Measurements from ENCODE around the gene LSM14B.

LSM14B gene

DNA sequence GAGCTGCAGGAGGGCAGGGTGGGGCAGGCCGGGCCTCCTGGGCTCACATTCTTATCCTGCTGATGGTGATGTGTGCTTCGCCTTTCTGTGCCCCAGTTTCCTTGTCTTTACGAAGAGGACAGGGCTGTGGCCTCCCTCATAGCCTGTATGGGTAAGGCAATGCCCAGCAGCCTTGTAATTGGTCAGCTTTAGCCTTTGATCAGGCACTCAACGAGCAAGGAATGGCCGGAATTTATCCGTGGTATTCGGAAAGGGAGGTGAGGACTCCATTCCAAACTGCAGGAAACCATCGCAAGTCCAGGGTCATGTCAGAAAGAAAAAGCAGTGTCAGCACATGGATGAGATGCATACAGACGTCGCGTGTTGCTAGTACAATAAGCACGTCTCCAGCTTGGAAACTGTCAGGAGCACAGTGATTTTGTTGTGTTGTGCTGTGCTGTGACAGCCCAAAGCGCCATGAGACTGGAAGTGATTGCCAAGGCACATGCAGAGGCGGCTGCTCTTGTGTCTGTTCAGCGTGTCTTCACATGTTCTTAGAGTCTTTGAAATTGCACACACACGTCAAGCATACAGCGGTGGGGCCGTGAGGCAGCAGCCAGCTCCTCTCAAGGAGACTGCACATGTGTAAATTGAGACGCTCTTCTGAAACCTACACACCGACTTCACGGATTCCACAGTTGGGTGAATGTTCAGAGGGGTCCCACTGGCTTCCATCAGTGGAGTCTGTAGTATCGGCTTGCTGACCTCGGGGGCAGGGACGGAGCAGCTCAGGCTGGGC, 27.4 kb downstream of the LSM14B start:
- H2AFZ ChIP-seq (ENCODE audit: low read depth, low read length): no peak overlapping the region
- H3K9ac ChIP-seq (ENCODE audit: low read depth, low read length): no peak overlapping the region
- TF ChIP-seq, protein P1, sequence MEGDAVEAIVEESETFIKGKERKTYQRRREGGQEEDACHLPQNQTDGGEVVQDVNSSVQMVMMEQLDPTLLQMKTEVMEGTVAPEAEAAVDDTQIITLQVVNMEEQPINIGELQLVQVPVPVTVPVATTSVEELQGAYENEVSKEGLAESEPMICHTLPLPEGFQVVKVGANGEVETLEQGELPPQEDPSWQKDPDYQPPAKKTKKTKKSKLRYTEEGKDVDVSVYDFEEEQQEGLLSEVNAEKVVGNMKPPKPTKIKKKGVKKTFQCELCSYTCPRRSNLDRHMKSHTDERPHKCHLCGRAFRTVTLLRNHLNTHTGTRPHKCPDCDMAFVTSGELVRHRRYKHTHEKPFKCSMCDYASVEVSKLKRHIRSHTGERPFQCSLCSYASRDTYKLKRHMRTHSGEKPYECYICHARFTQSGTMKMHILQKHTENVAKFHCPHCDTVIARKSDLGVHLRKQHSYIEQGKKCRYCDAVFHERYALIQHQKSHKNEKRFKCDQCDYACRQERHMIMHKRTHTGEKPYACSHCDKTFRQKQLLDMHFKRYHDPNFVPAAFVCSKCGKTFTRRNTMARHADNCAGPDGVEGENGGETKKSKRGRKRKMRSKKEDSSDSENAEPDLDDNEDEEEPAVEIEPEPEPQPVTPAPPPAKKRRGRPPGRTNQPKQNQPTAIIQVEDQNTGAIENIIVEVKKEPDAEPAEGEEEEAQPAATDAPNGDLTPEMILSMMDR (IDR thresholded peaks at IDR 0.05; ENCODE audit: borderline replicate concordance, extremely low read depth, low read length, poor library complexity, severe bottlenecking): no peak
- TF ChIP-seq EZH2 (IDR thresholded peaks at IDR 0.05; ENCODE audit: borderline replicate concordance, low read depth, low read length, severe bottlenecking): no peak
- H3K4me3 ChIP-seq (ENCODE audit: low read depth in 1 of 2, low read length in 2 of 2): no peak overlapping the region
- H3K4me2 ChIP-seq (ENCODE audit: insufficient read depth, low read length): no peak overlapping the region
- peaks cover 93% of the 10 kb centered on the region for H4K20me1 ChIP-seq (ENCODE audit: insufficient read depth, low read length)
- H3K79me2 ChIP-seq (ENCODE audit: insufficient read depth, low read length): peaks cover 99% of the 10 kb centered on the region
- H3K9me3 ChIP-seq (ENCODE audit: insufficient read depth, low read length, severe bottlenecking): no peaks in the 10 kb centered on the region
- no peak for DNase-seq
- ATAC-seq (ENCODE audit: insufficient read depth, low read depth): no peak
- H3K4me1 ChIP-seq (ENCODE audit: insufficient read depth, low read length): peaks cover 22% of the 10 kb centered on the region
- H3K27me3 ChIP-seq (ENCODE audit: insufficient read depth, low read length, poor library complexity): no peaks in the 10 kb centered on the region
- H3K27ac ChIP-seq (ENCODE audit: low read length): no peak overlapping the region
- peaks cover 49% of the 10 kb centered on the region for H3K36me3 ChIP-seq (ENCODE audit: insufficient read depth, low read length)

DNA sequence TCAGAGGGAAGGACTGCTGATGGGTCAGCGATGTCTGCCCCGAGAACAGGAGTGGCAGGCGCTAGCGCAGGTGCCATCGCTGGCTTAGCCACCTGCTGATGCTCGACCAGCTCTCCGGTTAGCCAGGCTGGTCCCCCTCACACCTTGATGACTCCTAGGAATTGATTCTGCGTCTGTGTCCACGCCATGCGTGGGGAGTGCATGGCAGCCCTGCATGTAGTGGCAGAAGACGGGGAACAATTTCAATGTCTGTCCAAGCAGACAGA, 28.0 kb downstream of the LSM14B start:
- Histone ChIP-seq H2AFZ (ENCODE audit: low read depth, low read length) (no peak overlapping the region), H3K36me3 (ENCODE audit: insufficient read depth, low read length) (peaks cover 46% of the 10 kb centered on the region), H3K9ac (ENCODE audit: low read depth, low read length) (no peak overlapping the region), H3K27ac (ENCODE audit: low read length) (no peak overlapping the region), H3K4me1 (ENCODE audit: insufficient read depth, low read length) (peaks cover 17% of the 10 kb centered on the region), H3K9me3 (ENCODE audit: insufficient read depth, low read length, severe bottlenecking) (no peaks in the 10 kb centered on the region), H3K4me2 (ENCODE audit: insufficient read depth, low read length) (no peak overlapping the region), H3K79me2 (ENCODE audit: insufficient read depth, low read length) (peaks cover 99% of the 10 kb centered on the region), H3K27me3 (ENCODE audit: insufficient read depth, low read length, poor library complexity) (no peaks in the 10 kb centered on the region), H3K4me3 (ENCODE audit: low read depth in 1 of 2, low read length in 2 of 2) (no peak overlapping the region), H4K20me1 (ENCODE audit: insufficient read depth, low read length) (peaks cover 93% of the 10 kb centered on the region)
- DNase-seq: no peak
- no peak for ATAC-seq (ENCODE audit: insufficient read depth, low read depth)
- no peak for TF ChIP-seq EZH2 (IDR thresholded peaks at IDR 0.05; ENCODE audit: borderline replicate concordance, low read depth, low read length, severe bottlenecking)
- TF ChIP-seq, protein P1 (IDR thresholded peaks at IDR 0.05; ENCODE audit: borderline replicate concordance, extremely low read depth, low read length, poor library complexity, severe bottlenecking): no peak

DNA sequence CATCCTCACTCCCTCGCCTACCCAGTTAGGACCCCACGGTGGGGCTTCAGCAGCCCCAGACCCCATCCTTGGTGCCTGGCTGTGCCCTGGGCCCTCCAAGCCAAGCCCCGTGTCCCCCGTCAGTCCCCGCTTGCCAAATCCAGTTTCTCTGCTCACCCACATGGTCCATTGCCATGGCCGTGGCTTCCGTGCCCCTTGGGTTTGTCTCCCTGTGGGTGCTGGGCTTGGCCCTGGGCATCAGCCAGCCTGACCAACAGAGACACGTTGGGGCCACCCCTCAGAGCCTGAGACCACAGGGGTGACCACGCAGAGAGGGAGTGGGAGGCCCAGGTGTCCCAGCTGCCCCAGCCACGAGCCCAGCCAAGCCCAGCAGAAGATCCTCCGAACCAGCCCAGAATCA, 28.9 kb downstream of the LSM14B start:
- TF ChIP-seq, protein P1 (IDR thresholded peaks at IDR 0.05; ENCODE audit: borderline replicate concordance, extremely low read depth, low read length, poor library complexity, severe bottlenecking): no peak
- TF ChIP-seq EZH2 (IDR thresholded peaks at IDR 0.05; ENCODE audit: borderline replicate concordance, low read depth, low read length, severe bottlenecking): no peak
- peaks cover 7% of the 10 kb centered on the region for H3K4me1 ChIP-seq (ENCODE audit: insufficient read depth, low read length)
- no peak overlapping the region for H3K9ac ChIP-seq (ENCODE audit: low read depth, low read length)
- H3K4me2 ChIP-seq (ENCODE audit: insufficient read depth, low read length): no peak overlapping the region
- H3K27ac ChIP-seq (ENCODE audit: low read length): no peak overlapping the region
- ATAC-seq (ENCODE audit: insufficient read depth, low read depth): no peak
- H3K9me3 ChIP-seq (ENCODE audit: insufficient read depth, low read length, severe bottlenecking): no peaks in the 10 kb centered on the region
- no peak overlapping the region for H3K4me3 ChIP-seq (ENCODE audit: low read depth in 1 of 2, low read length in 2 of 2)
- peaks cover 93% of the 10 kb centered on the region for H4K20me1 ChIP-seq (ENCODE audit: insufficient read depth, low read length)
- peaks cover 44% of the 10 kb centered on the region for H3K36me3 ChIP-seq (ENCODE audit: insufficient read depth, low read length)
- H2AFZ ChIP-seq (ENCODE audit: low read depth, low read length): no peak overlapping the region
- H3K27me3 ChIP-seq (ENCODE audit: insufficient read depth, low read length, poor library complexity): no peaks in the 10 kb centered on the region
- peaks cover 99% of the 10 kb centered on the region for H3K79me2 ChIP-seq (ENCODE audit: insufficient read depth, low read length)
- DNase-seq: no peak
